IPS-18c (cell line): ENCODE results near the gene MAMSTR.
"Not testable (repeated sequence)": the region's sequence is repeated elsewhere in the genome, so short reads cannot be mapped to it uniquely, and the experiment has no call there.

Experiments used
- H3K4me3 ChIP-seq: 2 replicates; pipeline ENCODE4 v1.7.0; 2013; ENCODE audit warnings: low read depth, mild to moderate bottlenecking, low read length, moderate library complexity; ENCODE audit not compliant: insufficient read depth
- H3K9me3 ChIP-seq: one replicate; pipeline ENCODE4 v1.6.1; 2013; ENCODE audit warnings: mild to moderate bottlenecking, low read length, moderate library complexity; ENCODE audit not compliant: control insufficient read depth, insufficient read depth

The MAMSTR gene

DNA sequence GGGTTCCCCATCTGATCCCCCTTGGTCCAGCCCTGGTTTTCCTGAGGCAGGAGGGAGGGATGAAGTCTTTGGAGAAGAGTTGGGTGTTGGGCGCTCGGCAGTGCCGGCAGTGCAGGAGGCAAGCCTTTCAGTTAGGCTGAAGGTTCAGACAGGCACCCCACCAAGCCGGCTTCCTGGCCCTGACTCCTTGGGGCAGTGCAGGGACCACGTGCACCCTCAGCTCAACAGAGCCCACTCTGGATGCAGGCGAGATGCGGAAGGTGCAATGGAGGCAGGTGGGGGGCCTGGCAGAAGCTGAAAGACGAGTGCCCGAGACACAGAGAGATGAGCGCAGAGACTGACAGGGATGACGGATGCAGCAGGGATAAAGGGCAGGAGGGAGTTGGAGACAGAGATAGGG lies 11.1 kb downstream of the MAMSTR start:
- H3K4me3 ChIP-seq: no peak overlapping the region
- H3K9me3 ChIP-seq: no peaks in the 10 kb centered on the region

DNA sequence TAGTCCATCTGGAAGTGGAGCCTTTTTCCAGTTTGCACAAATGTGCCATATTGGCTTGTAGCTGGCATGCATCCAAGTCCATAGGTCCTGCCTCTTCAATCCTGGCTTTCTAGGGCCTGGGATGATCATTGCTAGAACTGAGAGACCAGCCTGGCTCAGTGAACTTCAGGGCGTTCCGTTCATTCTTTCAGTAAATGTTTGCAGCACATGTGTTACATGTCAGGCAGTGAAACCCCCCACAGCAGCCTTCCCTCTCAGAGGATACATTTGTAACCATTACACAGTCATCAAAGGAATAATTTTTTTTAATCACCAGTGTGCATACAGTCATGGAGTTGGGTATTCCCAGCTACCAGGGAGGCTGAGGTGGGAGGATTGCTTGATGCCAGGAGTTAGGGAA lies 14.1 kb downstream of the MAMSTR start:
- no peaks in the 10 kb centered on the region for H3K9me3 ChIP-seq

GRCh38 chr19:48703316-48703715 lies 16.2 kb downstream of the MAMSTR start:
- H3K9me3 ChIP-seq: no peaks in the 10 kb centered on the region

More for the DNA sequence above, 14.1 kb downstream of the MAMSTR start:
- H3K4me3 ChIP-seq: no peak overlapping the region

DNA sequence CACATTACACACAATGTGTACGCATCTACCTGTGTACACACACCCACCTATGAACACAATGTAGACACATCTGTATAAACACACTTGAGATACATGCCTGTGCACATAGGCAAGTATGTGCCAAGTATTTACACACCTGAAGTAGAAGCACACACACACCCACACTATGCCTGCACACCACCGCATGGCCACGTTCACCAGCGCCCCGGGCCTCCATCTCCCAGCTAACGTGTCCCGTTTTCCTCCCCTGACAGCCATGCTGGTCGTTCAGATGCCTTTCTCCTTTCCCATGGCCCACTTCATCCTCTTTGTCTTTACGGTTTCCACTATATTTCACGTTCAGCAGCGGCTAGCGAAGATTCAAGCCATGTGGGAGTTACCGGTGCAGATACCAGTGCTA lies 16.8 kb downstream of the MAMSTR start:
- no peak overlapping the region for H3K4me3 ChIP-seq
- H3K9me3 ChIP-seq: no peaks in the 10 kb centered on the region

More at GRCh38 chr19:48703316-48703715, 16.2 kb downstream of the MAMSTR start:
- H3K4me3 ChIP-seq: no peak overlapping the region

DNA sequence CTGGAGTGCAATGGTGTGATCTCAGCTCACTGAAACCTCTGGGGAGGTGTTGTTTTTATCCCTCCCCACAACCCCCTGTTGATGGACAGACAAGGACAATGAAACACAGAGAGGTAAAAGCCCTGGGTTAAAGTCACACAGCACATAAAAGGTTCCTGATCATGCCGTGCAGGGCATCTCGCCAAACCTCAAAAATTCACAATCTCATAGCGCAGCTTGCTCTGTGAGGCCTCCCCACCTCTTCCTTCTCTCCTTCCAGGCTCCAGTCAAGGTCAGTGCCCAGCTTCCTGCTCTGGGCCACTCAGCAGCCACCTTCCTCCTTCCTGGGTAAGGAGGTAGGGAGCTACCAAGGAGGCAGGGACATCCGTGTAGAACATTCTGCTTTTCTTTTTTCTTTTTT lies 21.5 kb downstream of the MAMSTR start:
- no peak overlapping the region for H3K4me3 ChIP-seq
- no peaks in the 10 kb centered on the region for H3K9me3 ChIP-seq

- H3K4me3 ChIP-seq: peak overlapping the region; percentile 85
Measured at GRCh38 chr19:48696353-48697010, 23.0 kb downstream of the MAMSTR start.

GRCh38 chr19:48695743-48696352 lies 23.7 kb downstream of the MAMSTR start, which contains the start of gene FUT2:
Gene FUT2 (plus strand): TSS chr19:48695971. CDS start chr19:48702957, 6,986 bp downstream.
- Histone ChIP-seq H3K4me3 (peak within 1 kb of the TSS; percentile 85), H3K9me3 (peaks cover 2% of the 10 kb centered on the region)

More at GRCh38 chr19:48696353-48697010, 23.0 kb downstream of the MAMSTR start:
- peaks cover 2% of the 10 kb centered on the region for H3K9me3 ChIP-seq

DNA sequence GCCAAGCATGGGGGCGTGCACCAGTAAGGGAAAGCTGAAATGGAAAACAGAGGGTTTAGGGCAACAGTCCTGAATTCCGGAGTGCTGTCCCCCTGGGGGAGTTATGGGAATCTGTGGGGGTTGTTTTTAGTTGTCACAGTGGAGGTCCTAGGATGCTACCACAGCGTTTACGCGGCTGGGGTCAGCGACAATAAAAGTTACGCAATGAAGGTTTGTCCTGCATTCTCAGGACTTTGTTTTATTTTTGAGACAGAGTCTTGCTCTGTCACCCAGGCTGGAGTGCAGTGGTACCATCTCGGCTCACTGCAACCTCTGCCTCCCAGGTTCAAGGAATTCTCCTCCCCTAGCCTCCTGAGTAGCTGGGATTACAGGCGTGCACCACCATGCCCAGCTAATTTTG lies 25.9 kb downstream of the MAMSTR start:
- H3K4me3 ChIP-seq, H3K9me3 ChIP-seq: not testable (repeated sequence)

GRCh38 chr19:48689449-48689848 lies 30.1 kb downstream of the MAMSTR start:
- H3K9me3 ChIP-seq: peaks cover 4% of the 10 kb centered on the region

GRCh38 chr19:48687776-48688175 lies 31.7 kb downstream of the MAMSTR start:
- H3K4me3 ChIP-seq: no peak overlapping the region
- H3K9me3 ChIP-seq: peaks cover 4% of the 10 kb centered on the region

More at GRCh38 chr19:48689449-48689848, 30.1 kb downstream of the MAMSTR start:
- H3K4me3 ChIP-seq: no peak overlapping the region

DNA sequence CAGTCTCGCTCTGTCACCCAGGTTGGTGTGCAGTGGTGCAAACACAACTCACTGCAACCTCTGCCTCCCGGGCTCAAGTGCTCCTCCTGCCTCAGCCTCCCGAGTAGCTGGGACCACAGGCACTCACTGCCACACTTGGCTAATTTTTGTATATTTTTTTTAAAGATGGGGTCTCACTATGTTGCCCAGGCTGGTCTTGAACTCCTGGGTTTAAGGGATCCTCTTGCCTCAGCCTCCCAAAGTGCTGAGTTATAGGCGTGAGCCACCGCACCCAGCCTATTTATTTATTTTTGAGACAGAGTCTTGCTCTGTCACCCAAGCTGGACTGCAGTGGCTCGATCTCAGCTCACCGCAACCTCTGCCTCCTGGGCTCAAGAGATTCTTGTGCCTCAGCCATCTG lies 32.9 kb downstream of the MAMSTR start:
- not testable (repeated sequence) for H3K4me3 ChIP-seq, H3K9me3 ChIP-seq

GRCh38 chr19:48686088-48686487 lies 33.4 kb downstream of the MAMSTR start:
- Histone ChIP-seq H3K9me3 (peaks cover 2% of the 10 kb centered on the region), H3K4me3 (no peak overlapping the region)

- Histone ChIP-seq H3K9me3 (peaks cover 2% of the 10 kb centered on the region), H3K4me3 (no peak overlapping the region)
Measured at GRCh38 chr19:48685583-48685982, 33.9 kb downstream of the MAMSTR start.

GRCh38 chr19:48683349-48683748 lies 36.2 kb downstream of the MAMSTR start:
- Histone ChIP-seq H3K4me3 (no peak overlapping the region), H3K9me3 (peaks cover 2% of the 10 kb centered on the region)

GRCh38 chr19:48681127-48681470 lies 38.4 kb downstream of the MAMSTR start:
- Histone ChIP-seq H3K4me3 (no peak overlapping the region), H3K9me3 (peaks cover 2% of the 10 kb centered on the region)

GRCh38 chr19:48680436-48681126 lies 38.9 kb downstream of the MAMSTR start:
- Histone ChIP-seq H3K9me3 (peaks cover 2% of the 10 kb centered on the region), H3K4me3 (no peak overlapping the region)

GRCh38 chr19:48680006-48680405 lies 39.5 kb downstream of the MAMSTR start:
- H3K4me3 ChIP-seq, H3K9me3 ChIP-seq: not testable (repeated sequence)

GRCh38 chr19:48678201-48678600 lies 41.3 kb downstream of the MAMSTR start:
- no peak overlapping the region for H3K4me3 ChIP-seq
- no peaks in the 10 kb centered on the region for H3K9me3 ChIP-seq
